Measurements from ENCODE around the gene TSSK6.

TSSK6 gene

GRCh38 chr19:19514881-19515641, at the start of gene TSSK6:
Gene TSSK6, minus strand, starts transcription at chr19:19515548. Its CDS starts 121 bp downstream, at chr19:19515427.
- DNase-seq, result no peak

- no peak for DNase-seq
These were observed 48.0 kb upstream of the TSSK6 start for GRCh38 chr19:19563348-19563848.

GRCh38 chr19:19562665-19563347, 47.5 kb upstream of the TSSK6 start:
- DNase-seq, result no peak

GRCh38 chr19:19561946-19562664, 46.8 kb upstream of the TSSK6 start:
- no peak for DNase-seq

DNA sequence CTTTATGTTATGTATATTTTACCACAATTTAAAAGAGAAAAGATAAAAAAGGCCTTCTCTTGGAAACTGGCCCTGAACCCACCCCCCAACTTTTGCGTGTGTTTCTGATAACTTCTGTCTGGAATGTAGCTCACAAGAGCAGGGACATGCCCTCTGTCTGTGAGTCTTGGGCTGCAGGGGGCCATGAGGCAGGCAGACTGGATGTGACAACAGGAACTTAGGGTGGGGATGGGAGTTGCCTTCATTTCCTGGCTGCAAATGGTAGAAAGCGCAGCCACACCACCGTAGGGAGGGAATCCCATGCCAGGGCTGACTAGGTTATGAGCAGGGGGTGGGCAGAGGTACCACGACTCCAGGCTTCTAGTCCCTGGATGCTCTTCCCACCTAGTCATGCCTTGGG, 44.6 kb upstream of the TSSK6 start:
- DNase-seq, result no peak

GRCh38 chr19:19558636-19559035, 43.3 kb upstream of the TSSK6 start:
- DNase-seq, result no peak

DNA sequence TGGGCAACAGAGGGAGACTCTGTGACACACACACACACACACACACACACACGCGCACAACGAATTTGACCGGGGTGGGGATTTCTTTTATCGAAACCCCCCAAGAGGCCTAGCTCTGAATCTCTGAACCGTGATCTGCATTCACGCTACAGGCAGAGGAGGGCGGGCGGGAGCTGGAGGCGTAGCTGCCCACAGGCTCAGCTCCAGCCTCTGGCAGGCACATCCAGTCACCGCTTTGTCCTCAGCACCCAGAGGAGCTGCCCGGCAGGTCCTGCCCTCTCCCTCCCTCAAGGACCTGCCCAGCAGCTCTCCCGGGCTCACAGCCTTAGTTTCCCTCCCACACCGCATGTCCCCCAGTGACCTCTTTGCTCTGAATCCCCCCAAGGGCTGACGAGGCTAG, 42.7 kb upstream of the TSSK6 start:
- DNase-seq, result no peak

- DNase-seq, result no peak
These were observed 39.0 kb upstream of the TSSK6 start for GRCh38 chr19:19554074-19555023.

DNA sequence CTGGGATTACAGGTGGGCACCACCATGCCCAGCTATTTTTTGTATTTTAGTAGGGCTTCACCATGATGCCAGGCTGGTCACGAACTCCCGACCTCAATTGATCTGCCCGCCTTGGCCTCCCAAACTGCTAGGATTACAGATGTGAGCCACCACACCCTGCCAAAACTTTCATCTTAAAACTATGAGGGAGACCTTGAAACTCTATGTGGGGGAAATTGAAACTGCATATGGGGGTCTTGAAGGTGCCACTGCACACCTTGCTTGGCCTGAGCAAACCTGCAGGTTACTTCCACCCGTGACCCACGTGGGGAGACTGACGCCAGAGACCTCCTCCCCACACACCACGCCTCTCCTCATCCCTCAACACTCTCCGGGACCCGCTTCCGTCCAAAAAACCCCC, 38.3 kb upstream of the TSSK6 start:
- no peak for DNase-seq

DNA sequence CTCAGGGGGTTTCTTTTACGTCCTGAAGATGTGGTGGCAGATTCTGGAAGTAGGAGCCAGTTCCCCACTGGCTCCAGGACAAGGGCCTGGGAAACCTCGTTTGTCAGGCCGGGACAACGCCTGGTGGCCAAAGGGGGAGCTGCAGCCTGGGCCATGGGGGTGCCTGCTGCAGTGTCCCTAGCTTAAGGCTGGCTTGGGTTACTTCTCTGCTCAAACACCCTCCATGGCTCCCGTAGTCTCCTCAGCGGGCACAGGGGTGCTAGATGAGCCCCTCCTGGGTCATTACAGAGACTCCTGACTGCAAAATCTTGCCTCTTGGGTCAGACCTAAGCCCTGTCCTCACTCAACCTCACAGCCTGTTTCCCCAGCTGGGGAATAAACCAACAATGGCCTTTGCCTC, 37.5 kb upstream of the TSSK6 start:
- DNase-seq, result no peak

- DNase-seq, result no peak
These were observed 36.5 kb upstream of the TSSK6 start for GRCh38 chr19:19551853-19552192.

DNA sequence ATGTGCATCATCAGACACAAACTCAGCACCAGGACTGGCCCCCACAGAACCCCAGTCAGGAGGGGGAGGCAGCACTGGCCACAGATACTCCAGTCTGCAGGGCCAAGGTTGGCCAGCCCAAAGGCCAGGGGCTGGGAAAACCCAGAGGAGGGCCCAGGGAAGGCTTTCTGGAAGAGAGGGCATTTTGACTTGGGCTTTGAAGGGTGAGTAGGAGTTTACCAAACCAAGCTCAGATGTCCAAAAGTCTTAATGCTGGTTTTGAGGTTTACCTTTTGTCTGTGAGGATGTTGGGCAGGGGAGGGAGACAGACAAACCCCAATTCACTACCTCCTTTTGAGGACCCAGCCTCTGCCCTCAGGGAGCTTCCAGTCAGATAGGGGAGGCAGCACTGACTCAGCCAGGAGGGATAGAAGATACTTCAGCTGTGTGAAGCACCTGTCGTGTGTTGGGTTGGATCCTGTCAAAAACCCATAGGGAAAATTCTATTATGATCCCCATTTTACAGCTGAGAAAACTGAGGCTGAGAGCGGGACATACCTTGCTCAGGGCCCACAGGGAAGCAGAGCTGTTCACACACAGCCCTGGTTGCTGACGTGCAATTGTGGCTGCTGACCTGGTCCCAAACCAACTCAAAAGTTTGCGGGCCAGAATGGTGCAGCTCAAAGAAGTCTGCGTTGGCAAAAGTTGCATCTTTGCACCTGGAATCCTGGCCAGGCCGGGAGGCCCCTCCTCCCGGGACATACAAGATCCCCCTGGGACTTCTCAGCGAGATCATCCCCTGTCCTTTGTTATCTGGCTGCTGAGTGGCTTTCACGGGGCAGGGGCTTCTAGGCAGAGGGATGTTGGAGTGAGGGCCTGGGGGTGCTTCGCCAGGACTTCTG, 35.9 kb upstream of the TSSK6 start:
- DNase-seq, result no peak

DNA sequence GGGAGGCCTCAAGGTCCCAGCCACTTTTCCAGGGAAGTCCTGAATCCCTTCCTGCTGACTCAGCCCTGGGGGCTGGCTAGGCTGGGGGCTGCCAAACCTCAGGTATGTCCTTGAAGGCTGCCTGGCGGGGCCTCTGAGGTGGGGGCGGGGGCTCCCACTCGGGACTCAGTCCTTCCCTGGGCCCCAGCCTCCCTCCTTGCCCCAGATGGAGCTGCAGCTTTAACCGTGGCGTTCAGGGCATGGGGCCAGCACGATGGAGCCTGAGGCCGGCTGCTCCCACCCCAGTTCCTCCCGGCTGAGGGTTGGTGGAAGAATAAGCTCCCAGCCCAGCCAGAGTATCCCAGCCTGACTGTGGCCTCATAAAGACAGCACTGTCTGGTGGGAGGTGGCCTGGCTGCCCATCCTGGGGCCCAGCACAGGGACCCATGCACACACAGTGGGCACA, 35.2 kb upstream of the TSSK6 start:
- no peak for DNase-seq

DNA sequence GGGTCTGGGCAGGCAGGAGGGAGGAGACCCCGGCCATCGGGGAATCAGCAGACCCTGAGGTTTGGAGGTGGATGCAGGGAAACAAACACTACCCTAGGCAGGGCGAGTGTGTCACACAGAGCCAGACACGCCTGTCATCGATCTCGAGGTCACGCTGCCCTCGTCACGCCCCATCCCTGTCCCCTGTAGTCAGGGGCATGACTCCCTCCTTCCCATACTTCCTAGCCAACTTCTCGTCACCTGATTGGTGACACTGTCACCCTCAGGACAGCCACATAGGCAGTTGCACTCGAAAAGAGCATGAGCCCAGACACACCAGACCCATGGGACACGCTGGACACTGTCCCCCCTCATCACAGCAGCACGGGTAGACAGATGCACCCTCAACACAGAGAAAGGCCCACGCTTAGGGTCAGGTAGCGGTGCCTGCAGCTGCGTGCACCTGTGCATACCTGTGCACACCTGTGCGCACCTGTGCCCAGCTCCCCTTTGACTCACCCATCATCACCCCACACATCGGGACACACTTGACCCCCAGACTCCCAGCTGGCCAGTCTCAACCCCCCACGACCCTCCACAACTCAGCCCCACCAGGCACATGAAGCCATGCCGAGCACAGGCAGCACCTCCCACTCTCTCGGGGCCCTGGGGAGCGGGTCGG, 34.6 kb upstream of the TSSK6 start:
- DNase-seq, result no peak

GRCh38 chr19:19548915-19549759, 33.8 kb upstream of the TSSK6 start:
- no peak for DNase-seq

DNA sequence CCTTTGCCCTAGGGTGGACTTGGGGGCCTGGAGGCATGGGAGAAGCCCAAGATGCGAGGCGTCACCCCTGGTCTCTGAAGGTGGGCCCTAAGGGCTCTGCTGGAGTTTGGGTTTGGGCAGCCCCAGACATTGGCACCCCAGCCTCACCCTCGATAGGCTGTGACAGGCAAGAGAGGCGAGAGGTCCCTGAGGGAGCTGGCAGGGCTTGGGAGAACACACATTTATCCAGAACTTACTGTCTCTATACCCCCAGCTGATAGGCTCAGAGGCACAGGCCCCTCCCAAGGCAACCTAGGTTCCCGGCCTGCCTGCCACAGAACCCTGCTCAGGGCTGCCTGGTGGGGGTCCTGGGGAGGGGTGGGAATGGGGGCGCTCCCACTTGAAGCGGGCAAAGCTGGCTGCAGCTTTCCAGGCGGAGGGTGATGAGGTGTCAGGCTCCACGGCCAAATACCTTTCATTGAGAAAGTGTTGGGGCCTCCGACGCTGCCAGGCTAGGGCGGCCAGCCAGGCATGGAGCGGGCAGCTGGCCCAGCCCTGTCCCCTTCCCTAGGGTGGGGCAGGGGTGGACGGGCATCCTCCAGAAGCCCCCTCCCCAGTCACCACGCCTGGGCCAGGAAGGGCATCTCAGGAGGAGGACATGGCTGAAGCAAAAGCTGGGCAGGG, 32.5 kb upstream of the TSSK6 start:
- no peak for DNase-seq

- no peak for DNase-seq
These were observed 31.4 kb upstream of the TSSK6 start for GRCh38 chr19:19546751-19547162.

DNA sequence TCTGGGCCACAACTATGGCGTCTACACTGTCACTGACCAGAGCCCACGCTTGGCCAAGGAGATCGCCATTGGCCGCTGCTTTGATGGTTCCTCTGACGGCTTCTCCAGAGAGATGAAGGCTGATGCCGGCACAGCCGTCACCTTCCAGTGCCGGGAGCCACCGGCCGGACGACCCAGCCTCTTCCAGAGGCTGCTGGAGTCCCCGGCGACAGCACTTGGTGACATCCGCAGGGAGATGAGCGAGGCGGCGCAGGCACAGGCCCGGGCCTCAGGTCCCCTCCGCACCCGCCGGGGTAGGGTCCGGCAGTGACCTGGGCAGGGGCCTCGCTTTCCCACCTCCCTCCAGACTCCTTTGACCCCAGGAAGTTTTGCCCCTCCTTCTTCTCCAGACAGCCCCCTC, 30.4 kb upstream of the TSSK6 start:
- no peak for DNase-seq

DNA sequence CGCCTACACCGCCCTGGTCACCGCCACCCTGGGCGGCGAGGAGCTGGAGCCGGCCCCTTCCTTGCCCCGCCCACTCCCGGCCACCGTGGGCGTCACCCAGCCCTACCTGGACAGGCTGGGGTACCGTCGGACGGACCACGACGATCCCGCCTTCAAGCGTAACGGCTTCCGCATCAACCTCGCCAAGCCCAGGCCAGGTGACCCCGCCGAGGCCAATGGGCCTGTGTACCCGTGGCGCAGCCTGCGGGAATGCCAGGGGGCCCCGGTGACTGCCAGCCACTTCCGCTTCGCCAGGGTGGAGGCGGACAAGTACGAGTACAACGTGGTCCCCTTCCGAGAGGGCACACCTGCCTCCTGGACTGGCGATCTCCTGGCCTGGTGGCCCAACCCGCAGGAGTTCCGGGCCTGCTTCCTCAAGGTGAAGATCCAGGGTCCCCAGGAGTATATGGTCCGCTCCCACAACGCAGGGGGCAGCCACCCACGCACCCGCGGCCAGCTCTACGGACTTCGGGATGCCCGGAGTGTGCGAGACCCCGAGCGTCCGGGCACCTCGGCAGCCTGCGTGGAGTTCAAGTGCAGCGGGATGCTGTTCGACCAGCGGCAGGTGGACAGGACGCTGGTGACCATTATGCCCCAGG, 29.7 kb upstream of the TSSK6 start:
- DNase-seq, result no peak

All from NCI-H2171 treated with DMSO at 0.1 percent for 48 hours (cell line).